Stimulated activated naive B cell treated with anti-CD40 and anti-IgM and Interleukin-4, amounts not matched to agents 10 μg/mL and 1 μg/mL and 100 μg/mL, for 72 hours (primary cell): ENCODE data around the gene GLRA3.

Experiments used
- ATAC-seq, 2 donors: fragments of 150-1000 bp; cut with Tn5 transposase; replicated peaks; 2 replicates each; pipeline ENCODE4 v1.10.0; 2021; ENCODE audit warnings: moderate library complexity in 1 of 2
- DNase-seq: peaks from one replicate; pipeline ENCODE4 v3.0.0; 2021
- H3K27ac Mint-ChIP-seq: one replicate; pipeline ENCODE4 v1.8.0; 2022; ENCODE audit warnings: mild to moderate bottlenecking, mixed read lengths
- H3K27me3 Mint-ChIP-seq, 2 donors: one replicate each; pipeline ENCODE4 v1.8.0; 2022; ENCODE audit warnings: mixed read lengths in 2 of 2
- H3K36me3 Mint-ChIP-seq, 2 donors: one replicate each; pipeline ENCODE4 v1.8.0; 2022; ENCODE audit warnings: mixed read lengths in 2 of 2, mild to moderate bottlenecking in 1 of 2
- H3K4me1 Mint-ChIP-seq, 2 donors: one replicate each; pipeline ENCODE4 v1.8.0; 2022; ENCODE audit warnings: mixed read lengths in 2 of 2, mild to moderate bottlenecking in 1 of 2
- H3K4me3 Mint-ChIP-seq, 2 donors: one replicate each; pipeline ENCODE4 v1.8.0; 2022; ENCODE audit warnings: mild to moderate bottlenecking in 2 of 2, mixed read lengths in 2 of 2, moderate library complexity in 1 of 2
- H3K9me3 Mint-ChIP-seq, 2 donors: one replicate each; pipeline ENCODE4 v1.8.0; 2022; ENCODE audit warnings: mixed read lengths in 2 of 2, mild to moderate bottlenecking in 1 of 2

GLRA3 gene

GRCh38 chr4:174775366-174775765 lies 53.7 kb downstream of the GLRA3 start:
- ATAC-seq, result no peak
- H3K36me3 Mint-ChIP-seq, result no peaks in the 10 kb centered on the region
- DNase-seq, result no peak
- peaks cover 0 to 1% of the 10 kb centered on the region in 2 donors for H3K9me3 Mint-ChIP-seq
- H3K27me3 Mint-ChIP-seq, result no peaks in the 10 kb centered on the region
- no peak overlapping the region for H3K27ac Mint-ChIP-seq
- H3K4me1 Mint-ChIP-seq, result no peaks in the 10 kb centered on the region
- H3K4me3 Mint-ChIP-seq, result no peak overlapping the region

- DNase-seq, result no peak
- Mint-ChIP-seq H3K4me3 (no peak overlapping the region), H3K4me1 (no peaks in the 10 kb centered on the region), H3K9me3 (peaks cover 0 to 1% of the 10 kb centered on the region in 2 donors), H3K27me3 (no peaks in the 10 kb centered on the region), H3K27ac (no peak overlapping the region), H3K36me3 (no peaks in the 10 kb centered on the region)
- peak; percentile 41 to 50 for ATAC-seq
Observed at GRCh38 chr4:174764105-174764729, 64.8 kb downstream of the GLRA3 start.

- Mint-ChIP-seq H3K27me3 (no peaks in the 10 kb centered on the region), H3K9me3 (peaks cover 0 to 1% of the 10 kb centered on the region in 2 donors), H3K4me3 (no peak overlapping the region), H3K27ac (no peak overlapping the region), H3K4me1 (no peaks in the 10 kb centered on the region), H3K36me3 (no peaks in the 10 kb centered on the region)
- ATAC-seq (peak; percentile 39 to 69), DNase-seq (no peak)
Observed at GRCh38 chr4:174763454-174764104, 65.5 kb downstream of the GLRA3 start.

GRCh38 chr4:174761451-174761850 lies 67.6 kb downstream of the GLRA3 start:
- Mint-ChIP-seq H3K36me3 (no peaks in the 10 kb centered on the region), H3K9me3 (no peaks in the 10 kb centered on the region)
- no peak for ATAC-seq

GRCh38 chr4:174757736-174758135 lies 71.3 kb downstream of the GLRA3 start:
- Mint-ChIP-seq H3K9me3 (no peaks in the 10 kb centered on the region), H3K27me3 (no peaks in the 10 kb centered on the region), H3K4me1 (no peaks in the 10 kb centered on the region), H3K4me3 (no peak overlapping the region), H3K27ac (no peak overlapping the region), H3K36me3 (no peaks in the 10 kb centered on the region)
- ATAC-seq (no peak), DNase-seq (no peak)

More at GRCh38 chr4:174761451-174761850, 67.6 kb downstream of the GLRA3 start:
- no peak for DNase-seq
- Mint-ChIP-seq H3K27ac (no peak overlapping the region), H3K4me1 (no peaks in the 10 kb centered on the region), H3K4me3 (no peak overlapping the region), H3K27me3 (no peaks in the 10 kb centered on the region)

GRCh38 chr4:174753021-174753420 lies 76.0 kb downstream of the GLRA3 start:
- no peaks in the 10 kb centered on the region for H3K27me3 Mint-ChIP-seq
- no peak overlapping the region for H3K27ac Mint-ChIP-seq
- H3K4me1 Mint-ChIP-seq, result no peaks in the 10 kb centered on the region
- no peak for ATAC-seq
- no peaks in the 10 kb centered on the region for H3K36me3 Mint-ChIP-seq
- no peak overlapping the region for H3K4me3 Mint-ChIP-seq
- H3K9me3 Mint-ChIP-seq, result no peaks in the 10 kb centered on the region
- DNase-seq, result no peak

- no peaks in the 10 kb centered on the region for H3K36me3 Mint-ChIP-seq
- no peak overlapping the region for H3K27ac Mint-ChIP-seq
- no peaks in the 10 kb centered on the region for H3K9me3 Mint-ChIP-seq
- H3K27me3 Mint-ChIP-seq, result no peaks in the 10 kb centered on the region
- DNase-seq (no peak), ATAC-seq (no peak)
- no peaks in the 10 kb centered on the region for H3K4me1 Mint-ChIP-seq
- no peak overlapping the region for H3K4me3 Mint-ChIP-seq
Observed at GRCh38 chr4:174752026-174752425, 77.0 kb downstream of the GLRA3 start.

GRCh38 chr4:174749091-174749490 lies 80.0 kb downstream of the GLRA3 start:
- Mint-ChIP-seq H3K4me1 (no peaks in the 10 kb centered on the region), H3K9me3 (peaks cover 9 to 12% of the 10 kb centered on the region in 2 donors), H3K27me3 (no peaks in the 10 kb centered on the region), H3K27ac (no peak overlapping the region), H3K36me3 (no peaks in the 10 kb centered on the region), H3K4me3 (no peak overlapping the region)
- DNase-seq (no peak), ATAC-seq (no peak)

- H3K9me3 Mint-ChIP-seq, result peaks cover 9 to 12% of the 10 kb centered on the region in 2 donors
- H3K4me3 Mint-ChIP-seq, result no peak overlapping the region
- ATAC-seq (no peak), DNase-seq (no peak)
- no peaks in the 10 kb centered on the region for H3K4me1 Mint-ChIP-seq
- no peaks in the 10 kb centered on the region for H3K36me3 Mint-ChIP-seq
- H3K27me3 Mint-ChIP-seq, result no peaks in the 10 kb centered on the region
- no peak overlapping the region for H3K27ac Mint-ChIP-seq
Observed at GRCh38 chr4:174746710-174747109, 82.3 kb downstream of the GLRA3 start.

- no peaks in the 10 kb centered on the region for H3K36me3 Mint-ChIP-seq
- ATAC-seq, result no peak
- no peaks in the 10 kb centered on the region for H3K27me3 Mint-ChIP-seq
- H3K27ac Mint-ChIP-seq, result no peak overlapping the region
- H3K9me3 Mint-ChIP-seq, result peaks cover 9 to 12% of the 10 kb centered on the region in 2 donors
- no peaks in the 10 kb centered on the region for H3K4me1 Mint-ChIP-seq
- DNase-seq, result no peak
- H3K4me3 Mint-ChIP-seq, result no peak overlapping the region
Observed at GRCh38 chr4:174742561-174742960, 86.5 kb downstream of the GLRA3 start.

- Mint-ChIP-seq H3K27ac (no peak overlapping the region), H3K9me3 (peaks cover 3% of the 10 kb centered on the region in 2 donors), H3K27me3 (no peaks in the 10 kb centered on the region), H3K4me3 (no peak overlapping the region), H3K4me1 (no peaks in the 10 kb centered on the region), H3K36me3 (no peaks in the 10 kb centered on the region)
- DNase-seq (no peak), ATAC-seq (no peak)
Observed at GRCh38 chr4:174739576-174739975, 89.5 kb downstream of the GLRA3 start.

GRCh38 chr4:174734181-174734580 lies 94.9 kb downstream of the GLRA3 start:
- Mint-ChIP-seq H3K4me1 (no peaks in the 10 kb centered on the region), H3K36me3 (no peaks in the 10 kb centered on the region), H3K9me3 (no peaks in the 10 kb centered on the region), H3K27me3 (no peaks in the 10 kb centered on the region), H3K27ac (no peak overlapping the region), H3K4me3 (no peak overlapping the region)
- DNase-seq (no peak), ATAC-seq (no peak)

GRCh38 chr4:174717828-174718227 lies 111.2 kb downstream of the GLRA3 start:
- Mint-ChIP-seq H3K27ac (no peak overlapping the region), H3K9me3 (no peaks in the 10 kb centered on the region), H3K27me3 (peaks cover 6 to 8% of the 10 kb centered on the region in 2 donors), H3K4me3 (no peak overlapping the region), H3K36me3 (no peaks in the 10 kb centered on the region), H3K4me1 (no peaks in the 10 kb centered on the region)
- DNase-seq, result no peak
- ATAC-seq, result no peak

- Mint-ChIP-seq H3K36me3 (no peaks in the 10 kb centered on the region), H3K4me3 (no peak overlapping the region), H3K27me3 (peaks cover 6 to 8% of the 10 kb centered on the region in 2 donors), H3K4me1 (no peaks in the 10 kb centered on the region), H3K9me3 (no peaks in the 10 kb centered on the region), H3K27ac (no peak overlapping the region)
- DNase-seq (no peak), ATAC-seq (no peak)
Observed at GRCh38 chr4:174716986-174717770, 111.9 kb downstream of the GLRA3 start.
